Fibroblast of peridontal ligament (primary cell): ENCODE data around the gene SLC25A22.

Experiments
- DNase-seq: peaks from one replicate; pipeline ENCODE4 v3.0.0-alpha.2; 2010; ENCODE audit errors: extremely low read depth

SLC25A22 gene

GRCh38 chr11:773425-773824 is 24.7 kb downstream of the SLC25A22 start:
- no peak for DNase-seq

DNA sequence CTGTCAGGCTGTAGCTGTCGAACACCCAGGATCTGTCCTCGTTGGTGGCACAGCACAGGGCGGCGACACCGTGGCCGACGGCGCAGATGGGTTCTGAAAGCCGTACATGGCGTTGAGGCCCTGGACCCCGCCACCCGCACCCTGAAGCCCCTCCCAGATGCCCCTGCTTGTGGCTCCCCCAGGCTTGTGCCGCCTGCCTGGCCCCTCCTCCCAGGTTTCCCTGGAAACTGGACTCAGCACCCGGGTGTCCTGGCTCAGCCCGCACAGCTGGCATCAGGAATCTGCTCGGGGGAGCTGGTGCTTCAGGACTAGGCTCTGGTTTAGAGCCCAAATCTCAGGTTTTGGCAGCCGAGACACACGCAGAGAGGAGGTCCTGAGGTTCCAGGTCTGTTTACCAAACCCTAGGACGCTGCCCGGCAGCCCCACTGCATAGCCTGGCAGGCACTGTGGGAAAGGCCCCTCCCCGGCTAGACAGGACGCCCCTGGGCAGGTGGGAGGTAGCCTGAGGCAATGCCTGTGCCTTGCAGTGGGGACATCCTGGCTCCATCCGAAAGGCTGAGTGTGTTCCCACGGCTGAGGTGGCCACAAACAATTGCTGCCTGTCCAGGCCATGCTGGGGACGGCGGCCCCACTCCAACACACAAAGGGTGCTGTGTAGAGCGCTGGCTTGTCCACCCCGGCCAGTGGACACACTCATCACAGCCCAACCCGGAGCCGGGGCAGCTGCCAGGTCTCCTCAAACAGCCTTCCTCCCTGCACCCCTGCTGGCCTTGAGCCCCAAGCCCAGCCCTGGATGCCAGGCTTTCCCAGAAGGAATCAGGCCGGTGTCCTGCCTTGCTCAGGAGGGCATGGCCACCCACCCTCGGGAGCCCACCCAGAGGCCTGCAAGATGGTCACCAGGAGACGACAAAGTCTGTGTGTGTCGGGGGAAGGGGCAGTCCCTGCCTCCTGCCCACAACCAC is 25.4 kb downstream of the SLC25A22 start:
- no peak for DNase-seq

GRCh38 chr11:771617-772204 is 26.4 kb downstream of the SLC25A22 start:
- DNase-seq: no peak

- no peak for DNase-seq
Measured at GRCh38 chr11:770642-771616, 27.2 kb downstream of the SLC25A22 start.

DNA sequence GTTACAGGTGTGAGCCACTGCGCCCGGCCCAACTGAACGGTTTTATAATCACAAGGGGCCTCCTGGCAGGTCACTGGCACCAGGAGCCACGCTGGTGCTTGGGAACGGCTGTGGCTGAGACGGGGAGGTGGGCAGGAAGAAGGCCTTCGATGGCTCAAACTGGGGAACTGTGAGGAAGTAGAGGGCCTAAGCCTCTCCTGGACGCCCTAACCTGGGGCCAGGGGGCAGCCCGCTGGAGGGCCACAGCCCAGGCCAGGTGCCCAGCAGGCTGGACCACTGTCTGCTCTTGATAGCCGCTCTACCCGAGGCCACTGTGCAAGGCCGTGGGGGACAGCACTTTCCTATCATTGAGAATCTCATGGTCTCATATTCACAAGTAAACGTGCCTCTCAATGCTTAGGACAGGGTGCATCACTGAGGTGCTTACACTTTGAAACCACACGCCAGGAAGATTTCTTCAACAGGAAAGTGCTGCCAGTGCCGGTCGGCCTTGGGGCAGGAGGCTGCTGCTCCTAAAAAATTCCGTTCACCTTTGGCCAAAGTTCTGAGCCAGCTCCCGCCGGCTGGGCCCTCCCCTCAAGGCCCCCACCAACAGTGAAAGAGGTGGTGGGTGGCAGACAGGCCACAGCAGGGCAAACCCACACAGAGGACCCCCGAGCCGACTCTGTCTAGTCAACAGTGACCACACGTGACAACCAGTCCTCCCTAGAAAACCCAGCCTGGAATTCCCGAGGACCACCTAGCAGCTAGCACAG is 28.0 kb downstream of the SLC25A22 start:
- no peak for DNase-seq

GRCh38 chr11:767238-767637 is 30.8 kb downstream of the SLC25A22 start:
- no peak for DNase-seq

DNA sequence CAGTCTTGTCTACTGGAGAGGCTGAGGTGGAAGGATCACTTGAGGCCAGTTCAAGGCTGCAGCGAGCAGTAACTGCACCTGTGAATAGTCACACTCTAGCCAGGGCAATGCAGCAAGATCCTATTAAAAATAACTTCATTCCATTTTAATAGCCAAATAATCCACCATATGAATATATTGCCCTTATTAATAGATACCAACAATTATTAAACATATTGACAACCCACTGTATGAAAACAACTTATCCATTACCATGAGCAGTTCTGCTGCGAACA is 31.2 kb downstream of the SLC25A22 start:
- DNase-seq: no peak

GRCh38 chr11:766106-766935 is 31.8 kb downstream of the SLC25A22 start:
- no peak for DNase-seq

- DNase-seq: no peak
Measured at GRCh38 chr11:765802-766091, 32.3 kb downstream of the SLC25A22 start.

- peak; percentile 48 for DNase-seq
Measured at GRCh38 chr11:765025-765801, 32.9 kb downstream of the SLC25A22 start.

DNA sequence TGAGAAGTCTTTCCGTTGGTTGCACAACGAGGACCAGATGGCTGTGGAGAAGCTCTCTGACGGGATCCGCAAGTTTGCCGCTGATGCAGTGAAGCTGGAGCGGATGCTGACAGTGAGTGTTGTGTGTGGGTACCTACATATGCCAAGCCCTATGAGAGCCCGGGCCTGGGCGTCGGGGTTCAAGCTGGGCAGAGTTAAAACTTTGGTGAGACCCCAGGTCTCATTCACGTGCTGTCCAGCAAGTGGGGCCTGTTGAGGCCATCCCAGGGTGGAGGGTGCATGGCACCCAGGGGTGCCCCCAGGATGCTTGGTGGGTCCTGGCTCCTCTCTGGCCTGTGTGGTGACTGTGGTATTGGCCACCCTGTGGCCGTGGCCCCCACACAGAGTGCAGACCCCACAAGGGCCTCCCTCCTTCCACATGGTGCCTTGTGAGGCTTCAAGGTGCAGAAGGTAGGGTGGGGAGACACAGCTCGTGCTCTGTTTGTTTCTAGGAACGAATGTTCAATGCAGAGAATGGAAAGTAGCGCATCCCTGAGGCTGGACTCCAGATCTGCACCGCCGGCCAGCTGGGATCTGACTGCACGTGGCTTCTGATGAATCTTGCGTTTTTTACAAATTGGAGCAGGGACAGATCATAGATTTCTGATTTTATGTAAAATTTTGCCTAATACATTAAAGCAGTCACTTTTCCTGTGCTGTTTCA is 33.6 kb downstream of the SLC25A22 start:
- no peak for DNase-seq

- no peak for DNase-seq
Measured at GRCh38 chr11:763549-764321, 34.3 kb downstream of the SLC25A22 start.

DNA sequence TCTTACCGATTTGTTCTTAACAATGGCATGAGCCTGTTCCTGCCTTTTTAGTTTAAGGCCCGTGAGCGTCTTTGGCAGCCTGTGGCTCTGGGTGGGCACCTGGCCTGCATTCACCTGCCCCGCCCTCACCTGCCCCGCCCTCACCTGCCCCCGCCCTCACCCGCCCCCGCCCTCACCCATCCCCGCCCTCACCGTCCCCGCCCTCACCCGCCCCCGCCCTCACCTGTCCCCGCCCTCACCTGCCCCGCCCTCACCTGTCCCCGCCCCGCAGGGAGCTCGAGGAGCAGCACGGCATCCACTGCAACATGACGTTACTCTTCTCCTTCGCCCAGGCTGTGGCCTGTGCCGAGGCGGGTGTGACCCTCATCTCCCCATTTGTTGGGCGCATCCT is 35.0 kb downstream of the SLC25A22 start:
- DNase-seq: no peak

DNA sequence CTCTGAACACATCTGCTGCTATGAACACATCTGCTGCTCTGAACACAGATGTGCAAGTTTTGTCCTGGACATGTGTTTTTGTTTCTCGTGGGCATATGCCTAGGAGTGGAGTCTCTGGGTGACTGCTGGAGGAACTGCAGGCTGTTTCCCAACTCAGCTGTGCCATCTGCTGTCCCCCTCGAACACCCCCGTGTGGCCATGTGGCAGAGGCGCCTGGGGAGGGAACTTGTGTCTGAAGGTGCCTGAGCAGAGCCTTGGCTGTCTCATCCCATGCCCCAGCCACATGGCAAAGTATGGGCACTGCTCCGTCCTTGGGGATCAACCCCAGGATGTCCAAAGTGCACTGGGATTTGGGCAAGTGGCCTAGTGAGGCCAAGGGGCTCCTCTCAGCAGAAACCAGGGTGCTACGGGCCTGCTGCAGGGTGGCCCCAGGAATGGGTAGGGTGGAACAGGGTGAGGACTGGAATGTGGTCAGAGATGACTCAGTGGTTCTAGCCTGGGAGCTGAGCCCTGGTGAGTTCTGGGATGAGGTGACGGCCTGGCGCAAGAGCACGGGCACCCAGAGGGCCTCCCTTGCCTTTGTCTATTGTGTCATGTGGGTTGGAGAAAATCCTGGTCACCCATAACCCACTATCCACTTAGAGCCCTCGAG is 35.5 kb downstream of the SLC25A22 start:
- peak; percentile 73 for DNase-seq

GRCh38 chr11:761526-762108 is 36.5 kb downstream of the SLC25A22 start:
- no peak for DNase-seq

DNA sequence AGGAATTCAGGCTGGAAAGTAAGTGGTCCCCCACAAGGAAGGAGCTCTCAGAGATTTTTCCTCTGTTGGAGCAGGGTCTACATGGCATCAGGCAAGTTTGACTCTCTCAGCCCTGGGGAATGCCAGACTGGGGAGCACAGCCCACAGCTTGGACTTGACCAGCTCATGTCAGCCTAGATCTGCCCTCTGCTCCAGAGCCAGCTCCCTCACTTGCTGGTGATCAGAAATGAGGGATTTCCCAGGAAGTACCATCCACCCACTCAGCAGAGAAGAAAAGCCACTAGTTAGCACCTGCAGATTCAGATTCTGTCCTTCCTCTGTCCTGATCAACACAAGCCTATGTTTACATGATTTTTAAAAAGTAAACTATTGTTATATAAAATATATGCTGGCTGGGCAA is 37.8 kb downstream of the SLC25A22 start:
- no peak for DNase-seq

GRCh38 chr11:749731-750130 is 48.4 kb downstream of the SLC25A22 start:
- DNase-seq: no peak

DNA sequence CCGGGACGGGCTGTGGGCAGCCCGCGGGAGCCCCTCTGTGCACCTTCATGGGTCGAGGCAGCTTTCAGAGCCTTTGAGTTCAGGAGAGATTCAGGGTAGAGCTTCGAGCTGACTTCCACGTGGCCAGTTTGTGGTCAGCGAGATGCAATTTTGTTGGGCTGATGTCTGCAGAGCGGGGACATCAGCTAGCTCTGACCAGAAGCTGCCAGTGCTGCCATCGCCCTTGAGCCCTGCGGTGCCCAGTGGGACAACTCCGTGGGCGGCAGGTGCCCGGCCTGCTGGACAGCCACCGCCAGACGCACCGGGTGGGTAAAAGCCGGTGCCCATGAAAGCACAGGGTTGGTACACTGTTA is 50.1 kb downstream of the SLC25A22 start:
- peak; percentile 16 for DNase-seq
